Common myeloid progenitor, CD34-positive (primary cell): ENCODE results near the gene TDRD12.
"Not testable (repeated sequence)": the region's sequence is repeated elsewhere in the genome, so short reads cannot be mapped to it uniquely, and the experiment has no call there.

ENCODE experiments used
- CTCF ChIA-PET: fragments of 350-600 bp; sonication (Branson Sonifier 250); formaldehyde crosslinking; loops from one replicate; lab custom pipeline; 2021; ENCODE audit warnings: antibody characterized with exemption; lab: Charles Lee
- POLR2A ChIA-PET: fragments of 350-600 bp; sonication (Branson Sonifier 250); formaldehyde crosslinking; loops from one replicate; lab custom pipeline; 2021; ENCODE audit warnings: antibody characterized with exemption; lab: Charles Lee
- DNase-seq, 3 donors: peaks; one replicate each; pipeline versions ENCODE4 v3.0.0 to v3.0.0-alpha.2; 2013
- H3K27ac ChIP-seq, 2 experiments: 1 replicate in 1 of 2; 2 replicates in 1 of 2; pipeline ENCODE4 v1.7.0; 2013; ENCODE audit warnings: inconsistent platforms in 2 of 2, low read length in 2 of 2, mild to moderate bottlenecking in 2 of 2, low read depth in 1 of 2, moderate library complexity in 1 of 2; ENCODE audit not compliant: severe bottlenecking in 2 of 2, insufficient read depth in 1 of 2, poor library complexity in 1 of 2
- H3K27me3 ChIP-seq, 5 experiments: replicated peaks in 2 of 5; 1 replicate in 3 of 5; 2 replicates in 2 of 5; pipeline versions ENCODE4 v1.6.1 to v1.7.0; 2013; ENCODE audit warnings: low read length in 4 of 5, mild to moderate bottlenecking in 2 of 5, moderate library complexity in 2 of 5, inconsistent platforms in 1 of 5; ENCODE audit not compliant: insufficient read depth in 5 of 5, control insufficient read depth in 4 of 5
- H3K36me3 ChIP-seq, 4 experiments: 1 replicate in 2 of 4; 2 replicates in 2 of 4; pipeline versions ENCODE4 v1.6.1 to v1.7.0; 2013; ENCODE audit warnings: low read length in 3 of 4, control low read depth in 1 of 4, mild to moderate bottlenecking in 1 of 4; ENCODE audit not compliant: control insufficient read depth in 4 of 4, insufficient read depth in 4 of 4
- H3K4me1 ChIP-seq, 4 experiments: 1 replicate in 3 of 4; 2 replicates in 1 of 4; pipeline versions ENCODE4 v1.6.1 to v1.7.1; 2013; ENCODE audit warnings: low read length in 3 of 4, mild to moderate bottlenecking in 3 of 4, control low read depth in 1 of 4, inconsistent platforms in 1 of 4, moderate library complexity in 1 of 4; ENCODE audit not compliant: control insufficient read depth in 4 of 4, insufficient read depth in 4 of 4; ENCODE audit errors: control extremely low read depth in 1 of 4
- H3K4me3 ChIP-seq, 7 experiments: 1 replicate in 4 of 7; 2 replicates in 3 of 7; pipeline versions ENCODE4 v1.5.1 to v1.7.0; 2013; ENCODE audit warnings: mild to moderate bottlenecking in 7 of 7, low read length in 6 of 7, moderate library complexity in 6 of 7, inconsistent platforms in 2 of 7, low read depth in 2 of 7, control low read depth in 1 of 7; ENCODE audit not compliant: insufficient read depth in 4 of 7, control insufficient read depth in 1 of 7; ENCODE audit errors: extremely low read depth in 1 of 7
- H3K9me3 ChIP-seq, 5 experiments: 1 replicate in 4 of 5; 2 replicates in 1 of 5; pipeline versions ENCODE4 v1.6.1 to v1.7.1; 2013; ENCODE audit warnings: low read length in 4 of 5, mild to moderate bottlenecking in 2 of 5, inconsistent platforms in 1 of 5, low read depth in 1 of 5, moderate library complexity in 1 of 5; ENCODE audit not compliant: control insufficient read depth in 4 of 5, insufficient read depth in 2 of 5; ENCODE audit errors: control extremely low read depth in 1 of 5
- WGBS: methylation state at CpG from one replicate; pipeline ENCODE4 v1.1.5; 2013; ENCODE audit not compliant: insufficient coverage; 5-methylcytosine and 5-hydroxymethylcytosine counted together

Gene TDRD12

GRCh38 chr19:32837531-32837930 lies 118.0 kb downstream of the TDRD12 start:
- CTCF ChIA-PET = no interaction called here
- no peaks in the 10 kb centered on the region for H3K36me3 ChIP-seq
- no peaks in the 10 kb centered on the region for H3K4me1 ChIP-seq
- POLR2A ChIA-PET = no interaction called here
- no peak overlapping the region for H3K27ac ChIP-seq
- no peak overlapping the region for H3K4me3 ChIP-seq
- WGBS = no CpG with 5 or more reads among the region's 7 CpGs
- DNase-seq = no peak
- H3K27me3 ChIP-seq = no peaks in the 10 kb centered on the region
- H3K9me3 ChIP-seq = peaks cover 0 to 13% (median 4%) of the 10 kb centered on the region in 5 experiments

GRCh38 chr19:32842061-32842460 lies 122.5 kb downstream of the TDRD12 start:
- CTCF ChIA-PET = no interaction called here

GRCh38 chr19:32843716-32844245 lies 124.2 kb downstream of the TDRD12 start:
- no peaks in the 10 kb centered on the region for H3K36me3 ChIP-seq
- no peak for DNase-seq
- H3K4me1 ChIP-seq = no peaks in the 10 kb centered on the region
- H3K27me3 ChIP-seq = no peaks in the 10 kb centered on the region
- no peak overlapping the region for H3K4me3 ChIP-seq
- 97% methylated on average over 14 of the region's 19 CpGs for WGBS
- H3K9me3 ChIP-seq = peaks cover 0 to 13% (median 4%) of the 10 kb centered on the region in 5 experiments
- POLR2A ChIA-PET = no interaction called here
- no peak overlapping the region for H3K27ac ChIP-seq
- CTCF ChIA-PET = interaction anchor here (1.5 kb wide), 1 partner anchor 13 kb away, joined by 3 read pairs; no protein-coding TSS in a partner anchor

More at GRCh38 chr19:32842061-32842460, 122.5 kb downstream of the TDRD12 start:
- H3K36me3 ChIP-seq = no peaks in the 10 kb centered on the region
- 98% methylated on average over 7 of the region's 8 CpGs for WGBS
- DNase-seq = no peak
- H3K4me1 ChIP-seq = no peaks in the 10 kb centered on the region
- H3K27ac ChIP-seq = no peak overlapping the region
- H3K9me3 ChIP-seq = peaks cover 0 to 13% (median 4%) of the 10 kb centered on the region in 5 experiments
- H3K4me3 ChIP-seq = no peak overlapping the region
- no peaks in the 10 kb centered on the region for H3K27me3 ChIP-seq
- POLR2A ChIA-PET = no interaction called here

GRCh38 chr19:32848035-32848434 lies 128.5 kb downstream of the TDRD12 start:
- DNase-seq, H3K9me3 ChIP-seq, H3K4me1 ChIP-seq, H3K36me3 ChIP-seq, H3K27ac ChIP-seq, H3K27me3 ChIP-seq, POLR2A ChIA-PET, H3K4me3 ChIP-seq, CTCF ChIA-PET: not testable (repeated sequence)
- WGBS = no CpG with 5 or more reads among the region's 2 CpGs

GRCh38 chr19:32852216-32852615 lies 132.6 kb downstream of the TDRD12 start:
- no peaks in the 10 kb centered on the region for H3K36me3 ChIP-seq
- H3K27me3 ChIP-seq = no peaks in the 10 kb centered on the region
- H3K9me3 ChIP-seq = no peaks in the 10 kb centered on the region
- 96% methylated on average over 5 of the region's 6 CpGs for WGBS
- H3K27ac ChIP-seq = no peak overlapping the region
- H3K4me1 ChIP-seq = no peaks in the 10 kb centered on the region
- CTCF ChIA-PET = no interaction called here
- POLR2A ChIA-PET = no interaction called here
- no peak overlapping the region for H3K4me3 ChIP-seq
- no peak for DNase-seq

- WGBS = 97% methylated on average over 6 of the region's 7 CpGs
- H3K9me3 ChIP-seq, H3K27me3 ChIP-seq, H3K4me3 ChIP-seq, DNase-seq, H3K27ac ChIP-seq, POLR2A ChIA-PET, H3K4me1 ChIP-seq, H3K36me3 ChIP-seq: not testable (repeated sequence)
- CTCF ChIA-PET = interaction anchor here (1.2 kb wide), 1 partner anchor 12 kb away, joined by 3 read pairs; no protein-coding TSS in a partner anchor
These were observed 137.3 kb downstream of the TDRD12 start for GRCh38 chr19:32856818-32857217.

GRCh38 chr19:32857584-32857983 lies 138.0 kb downstream of the TDRD12 start:
- Histone ChIP-seq H3K4me1 (no peaks in the 10 kb centered on the region), H3K27ac (no peak overlapping the region), H3K4me3 (no peak overlapping the region), H3K36me3 (no peaks in the 10 kb centered on the region), H3K27me3 (no peaks in the 10 kb centered on the region), H3K9me3 (no peaks in the 10 kb centered on the region)
- POLR2A ChIA-PET = no interaction called here
- CTCF ChIA-PET = no interaction called here
- no CpG with 5 or more reads among the region's 5 CpGs for WGBS
- no peak for DNase-seq
